NCI-H146 (cell line): ENCODE data around the gene FAM149A.

Source experiments
- DNase-seq: peaks from one replicate; lab custom pipeline; 2025; lab: John Stamatoyannopoulos, UW

The FAM149A gene

DNA sequence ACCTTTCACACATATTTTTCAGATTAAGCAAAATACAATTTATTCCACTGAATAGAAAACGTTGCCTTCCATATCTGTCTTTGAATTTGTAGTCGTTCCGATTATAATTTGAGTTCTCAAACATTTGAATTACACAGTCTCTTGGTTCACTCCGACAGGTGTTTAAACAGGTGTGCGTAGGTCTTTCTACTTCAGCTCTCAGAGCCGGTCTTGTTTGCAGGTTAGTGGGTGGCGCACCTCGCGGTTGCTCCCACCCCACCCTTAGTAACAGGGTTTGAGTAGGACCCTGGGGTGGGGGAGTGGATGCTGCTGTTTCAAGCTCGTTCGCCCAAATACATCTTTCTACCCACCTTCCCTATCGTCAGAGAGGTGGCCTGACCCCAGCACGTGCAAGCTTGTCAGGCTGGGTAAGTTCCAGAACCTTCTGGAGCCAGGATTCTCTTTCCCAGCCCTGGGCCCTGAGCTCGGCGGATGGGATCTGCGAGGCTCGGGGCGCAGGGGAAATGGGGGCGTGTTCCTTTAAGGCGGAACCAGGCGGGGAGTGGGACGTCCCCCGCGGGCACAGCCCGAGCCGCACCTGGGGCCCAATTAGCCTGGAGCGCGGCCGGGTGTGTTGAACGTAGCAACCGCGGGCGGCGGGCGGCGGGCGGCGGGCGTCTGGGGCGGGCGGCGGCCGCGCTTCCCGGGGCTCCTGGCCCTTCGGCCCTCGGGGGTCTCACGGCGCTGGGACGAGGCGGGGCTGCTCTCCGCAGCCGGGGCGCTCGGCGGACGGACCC, at the start of gene FAM149A:
Gene FAM149A, plus strand, starts transcription at position 591 of the 776 bp plus-strand sequence.
- DNase-seq, result peak; percentile 79

DNA sequence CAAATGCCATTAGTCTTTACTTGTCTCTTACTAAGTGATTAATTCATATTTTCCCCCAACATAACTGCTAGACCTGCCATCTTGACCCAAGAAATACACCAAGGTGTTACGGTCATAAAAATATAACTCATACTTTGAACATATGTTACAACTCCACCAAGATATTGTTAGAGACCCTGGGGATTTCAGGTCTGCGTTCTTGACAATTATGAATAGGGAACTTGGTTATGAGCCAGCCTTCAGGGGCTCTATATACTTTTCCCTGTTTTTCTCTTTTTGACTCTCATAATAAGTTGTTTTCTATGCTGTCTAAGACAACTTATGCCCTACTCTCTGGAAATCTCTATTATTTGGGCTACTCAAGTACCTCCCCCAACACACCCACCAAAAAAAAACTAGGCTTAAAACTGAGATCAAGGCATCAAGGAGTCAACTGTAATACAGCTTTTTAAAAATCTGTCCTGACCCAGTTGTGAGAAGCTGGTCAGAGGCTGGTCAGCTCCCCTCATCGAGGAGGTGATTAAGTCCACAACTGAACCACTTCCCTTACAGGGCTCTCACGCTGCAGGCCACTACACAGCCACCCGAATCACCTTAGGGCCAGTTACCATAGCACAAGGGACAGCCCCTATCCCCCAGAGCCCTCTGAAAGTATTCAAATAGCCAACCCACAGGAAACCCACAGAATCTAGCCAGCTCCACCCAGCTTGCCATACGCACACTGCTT, 46.1 kb upstream of the FAM149A start:
- no peak for DNase-seq

DNA sequence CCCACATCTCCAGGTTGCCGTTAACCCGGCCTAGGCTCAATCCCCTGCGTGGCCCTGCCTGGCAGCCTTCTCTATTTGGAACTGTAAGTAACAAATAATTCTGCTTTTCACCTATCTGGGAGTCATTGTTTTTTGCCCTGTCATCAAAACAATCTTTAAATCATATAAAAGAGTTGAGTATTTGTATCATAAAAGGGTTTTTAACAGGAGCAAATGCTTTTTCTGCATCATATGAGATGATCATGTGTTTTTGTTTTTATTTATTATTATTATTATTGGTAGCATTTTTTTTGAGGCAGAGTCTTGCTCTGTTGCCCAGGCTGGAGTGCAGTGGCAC, 45.6 kb upstream of the FAM149A start:
- no peak for DNase-seq

DNA sequence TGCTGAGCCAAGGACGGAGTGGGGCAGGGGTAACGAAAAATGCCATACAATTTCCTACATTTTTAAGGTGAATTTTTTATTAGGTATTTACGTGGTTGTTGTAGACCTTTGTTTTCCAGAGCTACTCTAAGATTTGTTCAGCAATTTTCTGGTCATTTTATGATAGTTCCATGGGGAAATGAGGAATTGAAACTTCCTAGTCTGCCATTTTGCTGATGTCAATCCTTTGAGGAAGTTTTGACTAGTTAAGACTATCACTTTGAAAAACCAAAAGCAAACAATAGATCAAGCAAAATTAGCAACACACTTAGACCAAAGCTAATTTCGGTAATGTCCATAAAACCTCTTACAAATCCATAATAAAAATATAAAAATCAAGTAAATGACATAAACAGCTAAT, 42.6 kb upstream of the FAM149A start:
- no peak for DNase-seq

DNA sequence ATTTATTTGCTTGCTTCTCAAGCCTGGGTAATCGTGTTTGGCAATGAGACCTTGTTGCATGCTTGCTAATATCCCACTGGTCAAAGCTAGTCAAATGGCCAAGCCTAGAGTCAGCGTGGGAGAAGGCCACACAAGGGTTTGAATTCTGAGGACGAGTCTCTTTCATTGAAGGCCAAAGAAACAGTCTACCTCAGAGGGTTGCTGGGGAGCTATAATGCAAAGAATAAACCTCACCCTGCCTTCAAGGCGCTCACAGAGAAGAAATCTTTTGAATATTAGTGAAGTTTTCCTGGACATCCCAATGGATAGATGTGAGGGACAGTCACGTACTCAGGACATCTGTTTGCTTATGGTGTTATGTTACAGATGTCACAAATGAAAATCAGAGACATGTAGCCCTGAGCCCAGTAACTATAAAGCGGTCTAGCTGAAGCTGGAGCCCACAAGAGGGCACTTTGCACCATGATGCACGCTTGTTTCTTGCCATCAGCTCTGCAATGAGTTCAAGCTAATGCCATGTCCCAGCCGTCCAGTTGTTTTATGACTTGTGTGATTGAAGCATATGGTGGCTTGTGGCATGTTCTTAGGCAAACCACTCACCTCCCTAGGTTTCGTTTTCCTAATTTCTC, 36.6 kb upstream of the FAM149A start:
- DNase-seq, result peak; percentile 45

DNA sequence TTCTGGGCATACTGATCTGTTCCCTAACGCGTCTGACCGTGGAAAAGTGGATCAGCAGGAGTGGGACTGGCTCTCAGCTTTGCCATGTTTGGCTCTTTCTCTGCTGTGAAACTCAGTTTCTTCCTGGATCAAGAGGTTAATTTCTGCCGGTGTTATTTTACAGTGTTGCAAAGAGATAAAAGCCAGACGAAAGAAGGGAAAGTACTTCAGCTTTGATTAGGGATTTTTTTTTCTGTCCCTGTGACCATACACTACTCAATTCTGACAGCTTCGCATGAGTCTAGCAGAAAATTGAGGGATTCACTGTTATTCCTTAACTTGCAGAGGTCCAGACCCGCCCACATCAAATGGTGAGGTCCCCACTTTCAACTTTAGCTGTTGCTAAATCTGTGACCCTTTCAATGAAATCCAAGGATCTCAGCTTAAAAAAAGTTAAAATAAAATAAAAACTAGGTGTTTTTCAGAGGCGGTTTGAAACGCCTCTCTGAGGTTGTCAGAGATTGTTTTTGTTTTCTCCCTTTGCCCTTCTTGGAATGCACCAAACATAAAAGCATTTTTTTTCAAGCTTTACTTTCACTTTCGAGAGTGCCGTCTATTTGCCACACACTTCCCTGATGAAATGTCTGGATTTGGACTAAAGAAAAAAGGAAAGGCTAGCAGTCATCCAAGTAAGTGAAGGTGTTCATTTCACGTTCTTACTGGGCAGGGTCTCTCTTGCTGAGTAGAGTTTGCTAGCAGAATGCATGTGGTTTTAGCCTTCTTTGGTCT, 35.7 kb upstream of the FAM149A start, which contains the start of gene TLR3:
Gene TLR3, plus strand, starts transcription at position 576 of the 768 bp plus-strand sequence. CDS start 7,464 bp downstream, outside the sequence.
- no peak for DNase-seq

DNA sequence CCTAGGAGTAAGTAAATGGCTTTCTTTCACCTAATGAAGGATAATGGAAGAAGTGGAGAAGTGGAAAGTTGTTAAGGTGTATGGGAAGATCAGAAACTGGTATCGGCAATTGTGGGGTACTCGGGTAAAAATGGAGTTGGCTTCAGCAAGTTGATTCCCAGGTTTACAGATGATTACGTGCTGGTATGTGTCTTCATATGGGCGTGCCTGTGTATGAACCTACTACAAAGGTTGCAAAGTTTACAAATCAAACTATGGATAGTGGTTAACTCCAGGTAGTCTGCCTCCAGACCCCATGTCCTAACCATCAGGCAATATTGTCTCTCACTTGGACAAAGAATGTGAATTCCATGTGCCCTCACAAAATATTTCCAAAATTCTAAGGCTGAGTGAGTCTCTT, 34.8 kb upstream of the FAM149A start:
- DNase-seq, result no peak

DNA sequence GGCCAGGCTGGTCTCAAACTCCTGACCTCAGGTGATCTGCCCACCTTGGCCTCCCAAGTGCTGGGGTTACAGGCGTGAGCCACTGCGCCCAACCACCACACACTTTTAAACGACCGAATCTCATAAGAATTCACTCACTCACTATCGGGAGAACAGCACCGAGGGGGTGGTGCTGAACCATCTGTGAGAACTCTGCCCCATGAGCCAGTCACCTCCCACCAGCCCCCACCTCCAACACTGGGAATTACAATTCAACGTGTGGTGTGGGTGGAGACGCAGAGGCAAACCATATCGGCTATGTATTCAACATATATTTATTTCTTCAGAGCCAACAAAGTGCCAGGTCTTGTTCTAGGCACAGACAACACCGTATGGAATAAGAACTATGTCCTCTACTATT, 32.0 kb upstream of the FAM149A start:
- DNase-seq, result no peak

DNA sequence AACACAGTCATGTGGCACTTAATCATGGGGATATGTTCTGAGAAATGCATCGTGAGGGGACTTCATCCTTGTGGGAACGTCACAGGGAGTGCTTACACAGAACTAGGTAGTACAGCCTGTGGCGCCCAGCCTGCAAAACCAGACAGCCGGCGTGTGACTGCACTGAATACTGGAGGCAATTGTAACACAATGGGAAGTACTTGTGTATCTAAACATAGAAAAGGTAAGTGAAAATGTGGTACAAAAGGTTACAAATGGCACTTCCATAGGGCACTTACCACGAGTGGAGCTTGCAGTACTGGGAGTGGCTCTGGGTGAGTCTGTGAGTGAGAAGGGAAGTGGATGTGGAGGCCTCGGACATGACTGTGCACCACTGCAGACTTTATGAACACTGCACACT, 30.3 kb upstream of the FAM149A start:
- no peak for DNase-seq

DNA sequence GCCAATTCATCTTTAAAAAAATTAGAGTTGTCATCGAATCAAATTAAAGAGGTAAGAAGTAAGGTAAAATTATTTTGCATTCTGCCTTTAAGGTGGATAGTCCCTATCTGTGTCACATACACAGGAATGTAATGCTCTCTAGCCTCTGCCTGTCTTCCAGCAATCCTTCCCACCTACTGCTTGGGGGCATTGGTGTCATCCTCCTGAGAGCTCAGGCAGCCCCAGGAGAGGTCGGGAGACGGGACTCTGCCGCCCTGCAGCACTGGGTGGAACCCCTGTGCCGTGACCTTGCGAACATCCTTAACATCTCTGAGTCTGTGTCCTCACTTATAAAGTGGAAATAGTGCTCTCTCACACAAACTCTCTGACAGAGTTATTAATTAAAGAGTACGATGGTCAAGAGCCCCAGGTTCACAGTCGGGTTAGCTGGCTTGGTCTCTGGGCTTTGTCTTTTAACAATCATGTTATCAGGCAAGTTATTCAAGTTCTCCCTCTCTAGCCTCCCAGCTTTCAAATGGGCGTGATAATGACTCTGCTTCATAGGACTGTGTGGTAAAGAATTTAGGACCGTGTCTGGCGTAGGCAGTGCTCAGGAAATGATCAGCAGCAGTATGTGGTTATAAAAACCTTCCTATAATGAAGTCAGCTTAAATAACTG, 25.4 kb upstream of the FAM149A start:
- no peak for DNase-seq

DNA sequence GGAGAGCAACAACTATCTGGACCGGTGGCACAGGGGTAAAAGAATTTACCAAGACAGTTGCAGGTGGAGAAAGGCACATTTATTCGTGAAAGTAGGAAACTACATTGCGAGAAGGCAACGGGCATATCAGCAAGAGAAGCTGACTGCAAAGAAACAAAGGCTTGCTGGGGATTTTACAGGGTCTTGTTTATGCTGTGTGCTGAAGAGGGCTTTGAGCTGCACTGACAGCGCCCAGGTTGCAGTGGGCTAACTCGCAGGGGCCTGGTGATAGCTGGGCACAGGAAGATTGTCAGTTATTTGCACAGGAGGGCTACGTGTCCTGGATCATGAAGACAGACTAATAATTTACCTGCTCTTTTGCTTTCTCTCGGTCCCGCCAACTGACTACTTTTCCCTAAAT, 24.8 kb upstream of the FAM149A start:
- no peak for DNase-seq

DNA sequence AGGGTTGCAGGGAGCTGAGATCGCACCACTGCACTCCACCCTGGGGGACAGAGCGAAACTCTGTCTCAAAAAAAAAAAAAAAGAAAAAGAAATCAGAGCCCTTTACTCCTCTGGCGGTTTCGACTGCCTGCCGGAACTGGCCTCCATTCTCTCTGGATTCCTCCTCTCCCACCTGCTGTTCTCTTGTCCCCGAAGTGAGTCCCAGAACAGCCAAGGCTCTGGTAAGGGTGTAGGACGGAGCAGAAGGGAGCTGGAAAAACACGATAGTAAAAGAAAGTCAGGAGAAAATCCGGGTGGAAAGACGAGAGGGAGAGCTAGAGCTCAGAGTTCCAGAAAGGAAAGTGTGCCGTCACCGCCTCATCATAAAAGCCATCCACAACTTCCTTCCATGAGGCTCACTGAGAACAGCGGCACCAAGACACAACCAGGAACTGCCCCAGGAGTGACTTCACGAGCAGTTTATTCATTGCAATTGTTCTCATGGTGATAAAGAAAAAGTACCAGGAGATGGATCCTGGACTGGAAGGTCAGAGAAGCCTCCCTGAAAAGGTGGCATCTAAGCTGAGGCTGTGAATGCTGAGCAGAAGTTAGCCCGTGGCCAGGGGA, 23.2 kb upstream of the FAM149A start:
- DNase-seq, result peak; percentile 9

DNA sequence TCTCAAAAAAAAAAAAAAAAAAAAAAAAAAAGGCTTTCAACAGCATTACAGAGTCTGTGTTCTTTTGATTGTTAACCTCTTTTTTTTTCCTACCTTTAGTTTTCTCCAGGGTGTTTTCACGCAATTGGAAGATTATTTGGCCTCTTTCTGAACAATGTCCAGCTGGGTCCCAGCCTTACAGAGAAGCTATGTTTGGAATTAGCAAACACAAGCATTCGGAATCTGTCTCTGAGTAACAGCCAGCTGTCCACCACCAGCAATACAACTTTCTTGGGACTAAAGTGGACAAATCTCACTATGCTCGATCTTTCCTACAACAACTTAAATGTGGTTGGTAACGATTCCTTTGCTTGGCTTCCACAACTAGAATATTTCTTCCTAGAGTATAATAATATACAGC, 22.3 kb upstream of the FAM149A start:
- no peak for DNase-seq

DNA sequence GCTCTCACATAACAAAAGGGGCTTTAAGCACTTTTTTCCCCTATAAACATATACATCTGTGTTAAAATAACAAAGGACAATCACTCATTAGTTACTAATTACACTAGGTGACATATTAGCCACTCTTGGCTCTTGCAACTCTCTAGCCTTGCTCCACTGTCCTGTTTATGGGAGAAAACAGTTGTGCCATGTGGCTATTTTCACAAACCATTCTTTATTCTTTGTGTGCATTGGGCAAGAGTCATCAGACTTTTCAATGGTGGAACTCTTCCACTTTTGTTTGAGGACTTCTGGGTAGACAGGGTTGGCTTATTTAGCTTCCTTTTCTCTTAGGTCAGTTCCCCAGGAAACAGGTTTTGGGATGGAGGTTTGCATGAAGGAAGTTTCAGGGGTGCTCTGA, 16.0 kb upstream of the FAM149A start:
- no peak for DNase-seq

DNA sequence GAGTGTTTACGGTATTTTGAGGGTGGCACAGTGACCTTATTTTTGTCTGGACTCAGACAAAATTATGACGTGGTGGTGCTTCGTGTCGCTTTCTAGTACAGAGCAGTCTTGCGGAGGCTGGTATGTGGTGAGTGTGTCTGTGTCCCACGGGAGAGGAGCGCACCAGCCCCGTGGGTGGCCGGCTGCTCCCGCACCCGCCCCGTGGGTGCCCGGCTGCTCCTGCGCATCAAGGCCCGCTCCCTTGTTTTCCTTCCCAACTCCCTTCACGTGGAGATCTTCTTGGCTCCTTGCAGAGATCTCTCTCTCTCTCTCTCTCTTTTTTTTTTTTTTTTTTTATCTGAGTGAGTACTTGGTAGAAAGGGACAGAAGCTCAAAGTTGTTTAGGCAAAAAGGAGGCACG, 12.2 kb upstream of the FAM149A start:
- DNase-seq, result no peak

DNA sequence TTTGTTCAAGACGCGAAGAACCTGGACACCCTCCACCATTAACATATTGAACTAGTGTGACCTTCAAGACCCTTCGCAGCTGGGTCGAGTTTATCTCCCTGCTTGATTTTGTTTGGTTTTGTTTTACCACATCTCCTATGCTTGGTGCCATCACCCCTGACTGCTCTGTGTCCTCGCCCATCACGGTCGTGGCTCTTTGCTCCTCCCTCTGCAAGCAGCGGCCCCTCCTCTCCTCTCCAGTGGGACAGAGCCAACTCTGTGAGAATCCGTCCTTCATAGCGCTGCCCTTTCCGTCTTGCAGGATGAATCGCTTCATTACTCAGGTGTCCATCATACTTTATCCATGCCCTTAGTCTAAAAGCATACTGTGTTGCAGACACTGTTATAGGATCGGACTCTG, 9.1 kb upstream of the FAM149A start:
- DNase-seq, result peak; percentile 27

DNA sequence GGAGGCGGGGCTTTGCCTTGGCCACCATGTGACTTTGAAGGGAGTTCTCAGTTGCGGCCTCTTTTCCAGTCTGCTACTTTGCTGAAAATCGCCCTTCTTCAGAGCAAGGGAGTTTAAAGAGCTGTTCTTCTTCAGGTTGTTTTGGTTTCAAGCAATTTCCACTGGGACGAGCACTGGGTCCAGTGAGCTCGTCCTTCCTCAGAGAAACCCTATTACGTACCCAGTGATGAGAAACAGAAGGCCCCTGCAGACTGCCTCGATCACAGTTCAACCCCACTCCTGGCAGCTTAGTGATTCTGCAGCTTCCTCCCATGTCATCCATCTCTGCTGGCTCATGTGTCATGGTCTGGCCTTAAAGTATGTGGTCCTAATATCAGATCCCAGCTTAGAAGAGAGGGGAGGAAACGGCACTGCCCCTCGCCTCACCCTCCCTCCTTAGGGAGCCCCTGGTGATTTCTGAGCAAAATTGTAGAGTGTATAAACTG, 7.8 kb upstream of the FAM149A start:
- DNase-seq, result no peak

DNA sequence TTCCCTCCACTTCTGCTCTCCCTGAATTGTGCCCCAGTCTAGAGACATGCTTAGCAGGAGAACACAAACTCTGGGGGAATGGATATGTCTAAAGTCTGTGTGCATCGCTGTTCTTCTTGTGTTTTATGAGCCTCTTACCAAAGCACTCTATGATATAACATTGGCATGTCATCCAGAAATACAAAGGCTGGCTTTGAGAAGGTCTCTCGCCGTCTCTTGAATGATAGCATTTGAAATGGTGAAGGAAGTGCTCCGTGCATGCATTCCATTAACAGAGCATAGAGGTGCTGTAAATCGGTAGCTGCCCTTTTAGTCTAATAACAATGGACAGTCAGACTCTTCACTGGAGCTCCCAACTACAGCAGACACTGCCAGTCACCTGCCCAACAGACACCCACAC, 7.1 kb upstream of the FAM149A start:
- no peak for DNase-seq

DNA sequence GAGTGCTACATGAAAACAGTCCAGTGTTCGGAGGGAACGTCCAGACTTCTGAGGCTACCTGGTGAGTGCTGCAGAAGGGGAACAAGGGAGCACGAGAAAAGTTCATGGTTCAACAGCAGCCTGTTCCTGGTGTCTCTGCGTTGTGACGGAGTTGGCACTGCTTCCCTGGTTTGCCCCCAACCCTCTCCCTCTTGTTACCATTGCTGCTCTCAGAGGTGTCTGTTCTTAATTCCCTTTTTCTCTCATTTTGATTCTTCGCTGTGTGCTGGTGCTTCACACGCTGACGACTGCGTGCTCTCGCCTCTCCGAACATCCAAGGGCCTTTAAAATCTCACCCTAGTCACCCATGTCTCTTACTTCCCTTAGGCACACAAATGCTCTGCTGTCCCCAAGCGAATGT, 1.6 kb upstream of the FAM149A start:
- DNase-seq, result no peak

DNA sequence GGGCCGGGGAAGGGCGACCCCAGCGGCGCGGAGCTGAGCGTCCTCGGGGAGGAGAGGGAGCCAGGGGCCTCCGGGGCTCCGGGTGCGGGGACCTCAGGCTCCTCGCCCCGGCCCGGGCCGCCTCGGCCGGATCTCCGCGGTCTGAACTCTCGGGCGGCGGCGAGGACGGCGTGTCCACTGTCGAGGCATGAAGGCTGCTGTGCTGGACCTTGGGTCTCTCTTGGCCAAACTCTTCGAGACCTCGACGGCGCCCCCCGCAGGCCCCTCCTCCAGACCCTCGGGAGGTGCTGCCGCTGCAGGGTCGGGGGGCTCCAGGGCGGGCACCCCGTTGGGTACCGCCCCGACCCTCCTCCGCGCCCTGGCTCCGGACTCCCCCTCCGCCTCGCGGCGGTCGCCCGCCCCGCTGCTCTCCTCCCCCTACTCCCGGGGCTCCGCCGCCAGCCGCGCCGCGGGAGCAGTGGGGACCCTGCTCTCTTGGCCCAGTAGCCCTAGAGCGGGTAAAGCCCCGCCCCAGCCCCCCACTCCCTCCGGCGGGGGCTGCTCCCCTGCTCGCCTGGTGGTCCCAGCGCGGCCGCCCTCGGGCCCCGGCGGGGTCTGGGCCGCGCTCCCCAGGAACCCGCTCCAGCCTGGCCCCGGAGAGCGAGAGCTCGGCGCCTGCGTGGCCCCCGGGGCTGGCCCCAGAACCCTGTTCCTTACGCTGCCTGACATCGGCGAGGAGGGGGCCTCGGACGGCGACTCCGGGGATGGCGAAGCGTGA, 564 bp downstream of the FAM149A start:
- DNase-seq, result peak; percentile 49
